ENCODE data around the gene MAP2K4.

- TF ChIP-seq CTCF (IDR thresholded peaks at IDR 0.05) (no peak), ZNF671 (CRISPR knock-in tag; IDR thresholded peaks at IDR 0.05) (no peak), E2F1 (CRISPR knock-in tag; IDR thresholded peaks at IDR 0.05) (no peak), ZNF281 (CRISPR knock-in tag; IDR thresholded peaks at IDR 0.05) (no peak), EMX1 (CRISPR knock-in tag; IDR thresholded peaks at IDR 0.05) (no peak), RELA (CRISPR knock-in tag; IDR thresholded peaks at IDR 0.05; ENCODE audit: borderline replicate concordance) (no peak), IRF2 (CRISPR knock-in tag; IDR thresholded peaks at IDR 0.05; ENCODE audit: borderline replicate concordance, low read depth) (no peak), GRHL2 (CRISPR knock-in tag; IDR thresholded peaks at IDR 0.05; ENCODE audit: insufficient replicate concordance, severe bottlenecking) (no peak), ZNF423 (CRISPR knock-in tag; IDR thresholded peaks at IDR 0.05) (no peak), NFYB (CRISPR knock-in tag; conservative IDR thresholded peaks at IDR 0.05; ENCODE audit: low read depth) (no peak), JUN (CRISPR knock-in tag; IDR thresholded peaks at IDR 0.05) (no peak), OVOL2 (CRISPR knock-in tag; IDR thresholded peaks at IDR 0.05; ENCODE audit: borderline replicate concordance) (no peak)
Observed at GRCh38 chr17:12058535-12058934, 37.9 kb downstream of the MAP2K4 start.
